Hepatocyte (in vitro differentiated cells): Measurements from ENCODE around the gene SHPK. TPM values are rescaled to one million over a fixed set of nuclear protein-coding genes. Genes with fewer than 3 reads are reported as not detected.

ENCODE experiments used
- DNase-seq: peaks from one replicate; pipeline ENCODE4 v3.0.0-alpha.2; 2016; ENCODE audit warnings: low spot score
- H2AFZ ChIP-seq: fragments of 200-600 bp; sonication (generic); 2 replicates; pipeline ENCODE4 v1.6.0; 2016; ENCODE audit warnings: antibody characterized with exemption, mild to moderate bottlenecking
- H3K27ac ChIP-seq: fragments of 200-600 bp; sonication (generic); 2 replicates; pipeline ENCODE4 v1.5.1; 2016; ENCODE audit warnings: mild to moderate bottlenecking
- H3K27me3 ChIP-seq: fragments of 200-600 bp; sonication (generic); 2 replicates; pipeline ENCODE4 v1.6.1; 2016
- H3K36me3 ChIP-seq: fragments of 200-600 bp; sonication (generic); replicated peaks from 2 replicates; pipeline ENCODE4 v1.5.1; 2016; ENCODE audit warnings: low read depth; ENCODE audit not compliant: insufficient read depth
- H3K4me1 ChIP-seq: fragments of 200-600 bp; sonication (generic); 2 replicates; pipeline ENCODE4 v1.5.1; 2016; ENCODE audit warnings: mild to moderate bottlenecking, moderate library complexity; ENCODE audit not compliant: insufficient read depth
- H3K4me2 ChIP-seq: fragments of 200-600 bp; sonication (generic); 2 replicates; pipeline ENCODE4 v1.6.0; 2016
- H3K4me3 ChIP-seq: fragments of 200-600 bp; sonication (generic); 2 replicates; pipeline ENCODE4 v1.5.1; 2016; ENCODE audit warnings: mild to moderate bottlenecking
- H3K79me2 ChIP-seq: fragments of 200-600 bp; sonication (generic); 2 replicates; pipeline ENCODE4 v1.6.0; 2017; ENCODE audit warnings: mild to moderate bottlenecking
- H3K9me2 ChIP-seq: fragments of 200-600 bp; sonication (generic); replicated peaks from 2 replicates; pipeline ENCODE4 v1.6.0; 2017; ENCODE audit warnings: mild to moderate bottlenecking; ENCODE audit not compliant: insufficient read depth
- H3K9me3 ChIP-seq: fragments of 200-600 bp; sonication (generic); 2 replicates; pipeline ENCODE4 v1.5.1; 2016; ENCODE audit warnings: low read depth, mild to moderate bottlenecking
- H4K20me1 ChIP-seq: fragments of 200-600 bp; sonication (generic); 2 replicates; pipeline ENCODE4 v1.6.0; 2016; ENCODE audit warnings: mild to moderate bottlenecking; ENCODE audit not compliant: insufficient read depth, poor library complexity, severe bottlenecking
- CTCF ChIP-seq: fragments of 200-600 bp; sonication (generic); IDR thresholded peaks from 2 replicates; pipeline ENCODE4 v1.5.1; 2016; ENCODE audit warnings: antibody characterized with exemption, mild to moderate bottlenecking; ENCODE audit not compliant: poor library complexity
- EZH2 ChIP-seq: fragments of 200-600 bp; sonication (generic); IDR thresholded peaks from 2 replicates; pipeline ENCODE4 v1.6.1; 2016; ENCODE audit warnings: antibody characterized with exemption, mild to moderate bottlenecking, borderline replicate concordance
- EZH2phosphoT487 ChIP-seq: fragments of 200-600 bp; sonication (generic); IDR thresholded peaks from one replicate; pipeline ENCODE4 v1.6.1; 2018; ENCODE audit warnings: antibody characterized with exemption, mild to moderate bottlenecking, low read depth, moderate library complexity; ENCODE audit not compliant: unreplicated experiment, severe bottlenecking
- WGBS: methylation state at CpG from one replicate; pipeline ENCODE4 v1.1.6; 2016; ENCODE audit warnings: low lambda C conversion rate; ENCODE audit errors: missing lambda C conversion rate; 5-methylcytosine and 5-hydroxymethylcytosine counted together
- polyA plus RNA-seq: library from polyadenylated mRNA; unstranded; fragments of >200 nt; fragmentation: Nextera tagmentation; extraction: Ambion mirVana; gene quantifications from 2 replicates; pipeline ENCODE4 v1.2.1, GENCODE V29; 2016
- total RNA-seq: library from RNA; depleted of rRNA; stranded (reverse); fragments of >200 nt; gene quantifications from 2 replicates; pipeline ENCODE4 v1.2.3, GENCODE V29; 2014

The SHPK gene
- total and polyA plus RNA-seq, 2 experiments from 2014 or later, result 9.1 to 14.1 TPM

DNA sequence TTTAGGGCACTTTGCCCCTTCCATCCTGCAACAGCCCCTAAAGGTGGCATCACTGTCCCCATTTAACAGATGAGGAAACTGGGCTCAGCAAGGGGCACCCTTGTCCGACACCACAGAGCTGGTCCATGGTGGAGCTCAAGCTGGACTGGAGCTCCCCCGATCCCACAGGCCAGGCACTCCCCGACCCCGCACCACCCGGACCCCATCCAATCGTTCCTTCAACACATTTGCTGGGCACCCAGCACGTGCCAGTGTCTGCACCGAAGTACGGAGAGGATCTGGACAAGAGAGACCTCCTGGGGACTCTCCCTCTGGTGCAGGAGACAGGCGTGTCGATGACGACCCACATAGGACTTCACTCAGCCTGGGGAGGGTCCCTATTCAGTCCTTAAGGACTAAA lies 46.0 kb upstream of the SHPK start:
- no peak overlapping the region for H3K4me3 ChIP-seq
- no peak for DNase-seq
- no peaks in the 10 kb centered on the region for H3K4me1 ChIP-seq
- H3K27ac ChIP-seq, result no peak overlapping the region
- H3K27me3 ChIP-seq, result no peaks in the 10 kb centered on the region
- H2AFZ ChIP-seq, result no peak overlapping the region
- H3K36me3 ChIP-seq, result no peaks in the 10 kb centered on the region
- H4K20me1 ChIP-seq, result no peaks in the 10 kb centered on the region
- H3K79me2 ChIP-seq, result no peaks in the 10 kb centered on the region
- no peaks in the 10 kb centered on the region for H3K9me3 ChIP-seq
- no peaks in the 10 kb centered on the region for H3K9me2 ChIP-seq
- WGBS, result 94% methylated on average over 12 of the region's 12 CpGs
- TF ChIP-seq CTCF (no peak), EZH2phosphoT487 (no peak), EZH2 (no peak)
- H3K4me2 ChIP-seq, result no peak overlapping the region

DNA sequence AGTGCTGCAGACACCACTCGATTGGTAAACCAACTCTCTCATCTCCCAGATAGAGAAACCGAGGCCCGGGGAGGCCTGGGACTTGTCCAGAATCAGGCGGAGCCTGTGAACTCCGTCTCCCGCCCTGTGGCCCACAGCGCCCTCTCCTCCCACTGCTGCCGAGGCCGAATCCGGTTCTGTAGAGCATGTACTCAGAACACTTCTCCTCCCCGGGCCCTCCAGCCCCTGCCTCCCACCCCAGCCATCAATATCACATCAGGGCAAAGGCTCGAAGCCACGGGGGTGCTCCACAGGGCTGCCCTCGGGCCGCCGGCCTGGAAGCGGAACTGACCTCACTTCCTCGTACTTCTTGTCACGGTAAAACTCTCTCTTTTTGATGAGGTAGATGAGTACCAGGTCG lies 45.5 kb upstream of the SHPK start:
- DNase-seq, result no peak
- Histone ChIP-seq H3K79me2 (no peaks in the 10 kb centered on the region), H3K4me1 (no peaks in the 10 kb centered on the region), H3K4me2 (no peak overlapping the region), H3K27ac (no peak overlapping the region), H3K4me3 (no peak overlapping the region), H3K9me3 (no peaks in the 10 kb centered on the region), H4K20me1 (no peaks in the 10 kb centered on the region), H3K9me2 (no peaks in the 10 kb centered on the region), H2AFZ (no peak overlapping the region), H3K27me3 (no peaks in the 10 kb centered on the region), H3K36me3 (no peaks in the 10 kb centered on the region)
- TF ChIP-seq CTCF (no peak), EZH2phosphoT487 (no peak), EZH2 (no peak)
- WGBS, result 85% methylated on average over 19 of the region's 20 CpGs

DNA sequence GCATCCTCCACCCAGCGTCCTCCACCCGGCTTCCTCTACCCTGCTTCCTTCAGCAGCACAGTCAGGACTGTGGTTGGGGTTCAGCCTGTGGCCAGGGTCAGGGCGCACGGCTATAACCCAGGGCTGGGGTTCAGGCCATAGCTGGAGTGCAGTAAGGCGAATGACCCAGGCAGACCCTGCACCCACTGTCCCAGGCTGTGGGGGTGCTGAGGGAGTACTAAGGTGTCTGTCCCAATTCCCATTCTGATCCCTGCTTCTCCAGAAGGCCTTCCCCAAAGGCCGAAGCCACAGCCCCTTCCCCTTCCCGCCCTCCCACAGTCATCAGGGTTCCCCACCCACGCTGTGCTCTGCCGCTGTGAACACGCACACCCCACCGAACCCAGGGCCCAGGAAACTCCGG lies 45.0 kb upstream of the SHPK start:
- DNase-seq, result no peak
- Histone ChIP-seq H3K4me2 (no peak overlapping the region), H2AFZ (no peak overlapping the region), H4K20me1 (no peaks in the 10 kb centered on the region), H3K27ac (no peak overlapping the region), H3K36me3 (no peaks in the 10 kb centered on the region), H3K9me3 (no peaks in the 10 kb centered on the region), H3K9me2 (no peaks in the 10 kb centered on the region), H3K4me3 (no peak overlapping the region), H3K27me3 (no peaks in the 10 kb centered on the region), H3K79me2 (no peaks in the 10 kb centered on the region), H3K4me1 (no peaks in the 10 kb centered on the region)
- WGBS, result 93% methylated on average over 12 of the region's 12 CpGs
- TF ChIP-seq EZH2 (no peak), EZH2phosphoT487 (no peak), CTCF (no peak)
